NCI-H2227 (cell line): Measurements from ENCODE around the gene ANO1.
"Not testable (repeated sequence)": the region's sequence is repeated elsewhere in the genome, so short reads cannot be mapped to it uniquely, and the experiment has no call there.

Source experiments
- DNase-seq: peaks from one replicate; lab custom pipeline; 2025; ENCODE audit not compliant: unreplicated experiment; lab: John Stamatoyannopoulos, UW

The ANO1 gene

GRCh38 chr11:70078095-70078780, at the start of gene ANO1:
Gene ANO1, plus strand, starts transcription at chr11:70078317. Its CDS starts 290 bp downstream, at chr11:70078607.
- DNase-seq: peak; percentile 20

- DNase-seq: no peak
Measured at GRCh38 chr11:70029115-70029860, 48.8 kb upstream of the ANO1 start.

GRCh38 chr11:70029861-70030380, 48.2 kb upstream of the ANO1 start:
- DNase-seq: no peak

- no peak for DNase-seq
Measured at GRCh38 chr11:70030412-70030811, 47.7 kb upstream of the ANO1 start.

GRCh38 chr11:70031631-70032469, 46.3 kb upstream of the ANO1 start:
- no peak for DNase-seq

GRCh38 chr11:70032470-70032795, 45.7 kb upstream of the ANO1 start:
- DNase-seq: no peak

GRCh38 chr11:70032943-70033710, 45.0 kb upstream of the ANO1 start:
- DNase-seq: no peak

GRCh38 chr11:70033711-70034070, 44.4 kb upstream of the ANO1 start:
- DNase-seq: no peak

- DNase-seq: no peak
Measured at GRCh38 chr11:70034740-70035365, 43.3 kb upstream of the ANO1 start.

- not testable (repeated sequence) for DNase-seq
Measured at GRCh38 chr11:70035665-70036064, 42.5 kb upstream of the ANO1 start.

GRCh38 chr11:70036971-70037882, 40.9 kb upstream of the ANO1 start:
- no peak for DNase-seq

GRCh38 chr11:70038034-70038834, 39.9 kb upstream of the ANO1 start:
- DNase-seq: no peak

- no peak for DNase-seq
Measured at GRCh38 chr11:70040452-70040851, 37.7 kb upstream of the ANO1 start.

- no peak for DNase-seq
Measured at GRCh38 chr11:70040869-70041501, 37.1 kb upstream of the ANO1 start.

GRCh38 chr11:70043482-70043881, 34.6 kb upstream of the ANO1 start:
- no peak for DNase-seq

- DNase-seq: no peak
Measured at GRCh38 chr11:70046089-70046488, 32.0 kb upstream of the ANO1 start.

GRCh38 chr11:70048279-70049024, 29.7 kb upstream of the ANO1 start:
- peak; percentile 24 for DNase-seq
